NCI-H1048 (cell line): ENCODE results near the gene MCC.

Source experiments
- DNase-seq: peaks from one replicate; lab custom pipeline; 2025; lab: John Stamatoyannopoulos, UW

Gene MCC

GRCh38 chr5:113364466-113364865 is 123.8 kb downstream of the MCC start:
- DNase-seq: no peak

GRCh38 chr5:113361701-113362100 is 126.6 kb downstream of the MCC start:
- no peak for DNase-seq

GRCh38 chr5:113359419-113359818 is 128.8 kb downstream of the MCC start:
- DNase-seq: no peak

- DNase-seq: no peak
Observed at GRCh38 chr5:113358696-113359095, 129.6 kb downstream of the MCC start.

GRCh38 chr5:113357696-113358476 is 130.4 kb downstream of the MCC start:
- DNase-seq: no peak

GRCh38 chr5:113356487-113356886 is 131.8 kb downstream of the MCC start:
- DNase-seq: no peak

- DNase-seq: no peak
Observed at GRCh38 chr5:113354055-113354454, 134.2 kb downstream of the MCC start.

GRCh38 chr5:113347572-113347971 is 140.7 kb downstream of the MCC start:
- DNase-seq: no peak

- no peak for DNase-seq
Observed at GRCh38 chr5:113344973-113345940, 143.0 kb downstream of the MCC start.

GRCh38 chr5:113343343-113343742 is 144.9 kb downstream of the MCC start:
- no peak for DNase-seq

- DNase-seq: no peak
Observed at GRCh38 chr5:113340537-113340936, 147.7 kb downstream of the MCC start.

- DNase-seq: no peak
Observed at GRCh38 chr5:113338628-113339027, 149.6 kb downstream of the MCC start.

GRCh38 chr5:113337515-113338415 is 150.5 kb downstream of the MCC start:
- no peak for DNase-seq

- no peak for DNase-seq
Observed at GRCh38 chr5:113336975-113337374, 151.3 kb downstream of the MCC start.

- no peak for DNase-seq
Observed at GRCh38 chr5:113333411-113333810, 154.8 kb downstream of the MCC start.

- DNase-seq: no peak
Observed at GRCh38 chr5:113331209-113331551, 157.1 kb downstream of the MCC start.

GRCh38 chr5:113330533-113331208 is 157.6 kb downstream of the MCC start:
- DNase-seq: no peak

GRCh38 chr5:113329981-113330380 is 158.3 kb downstream of the MCC start:
- DNase-seq: no peak

- DNase-seq: no peak
Observed at GRCh38 chr5:113325054-113325453, 163.2 kb downstream of the MCC start.

GRCh38 chr5:113321276-113321675 is 167.0 kb downstream of the MCC start:
- no peak for DNase-seq

- DNase-seq: no peak
Observed at GRCh38 chr5:113320273-113320780, 167.9 kb downstream of the MCC start.
